H9 (cell line): ENCODE data around the gene DISC1. TPM values are rescaled to one million over a fixed set of nuclear protein-coding genes. Genes with fewer than 3 reads are reported as not detected.

Source experiments
- DNase-seq: peaks from one replicate; pipeline ENCODE4 v3.0.0-alpha.2; 2017
- H2AFZ ChIP-seq: one replicate; pipeline ENCODE4 v1.6.1; 2013; ENCODE audit warnings: mild to moderate bottlenecking, low read length, control low read depth, moderate library complexity
- H2AK5ac ChIP-seq: 2 replicates; pipeline ENCODE4 v1.6.1; 2013; ENCODE audit warnings: low read length, control low read depth, mixed read lengths; ENCODE audit not compliant: insufficient read length
- H2BK120ac ChIP-seq: one replicate; pipeline ENCODE4 v1.6.1; 2013; ENCODE audit warnings: low read depth, mild to moderate bottlenecking, low read length, control low read depth, inconsistent platforms; ENCODE audit not compliant: poor library complexity, severe bottlenecking
- H2BK12ac ChIP-seq: 2 replicates; pipeline ENCODE4 v1.6.1; 2013; ENCODE audit warnings: low read length, control low read depth, mixed read lengths, low read depth; ENCODE audit not compliant: insufficient read length
- H2BK15ac ChIP-seq: 2 replicates; pipeline ENCODE4 v1.6.1; 2013; ENCODE audit warnings: low read depth, low read length, control low read depth
- H2BK20ac ChIP-seq: one replicate; pipeline ENCODE4 v1.6.1; 2013; ENCODE audit warnings: low read depth, mild to moderate bottlenecking, low read length, control low read depth, inconsistent platforms; ENCODE audit not compliant: poor library complexity, severe bottlenecking
- H2BK5ac ChIP-seq: 2 replicates; pipeline ENCODE4 v1.6.1; 2013; ENCODE audit warnings: low read length, control low read depth, mixed read lengths; ENCODE audit not compliant: insufficient read length
- H3K14ac ChIP-seq: 2 replicates; pipeline ENCODE4 v1.6.1; 2013; ENCODE audit warnings: low read length, control low read depth; ENCODE audit not compliant: insufficient read depth
- H3K18ac ChIP-seq: 2 replicates; pipeline ENCODE4 v1.6.1; 2013; ENCODE audit warnings: low read depth, mild to moderate bottlenecking, mixed read lengths, low read length, control low read depth; ENCODE audit not compliant: insufficient read length
- H3K23ac ChIP-seq: 2 replicates; pipeline ENCODE4 v1.6.1; 2013; ENCODE audit warnings: low read length, control low read depth, mixed read lengths, low read depth; ENCODE audit not compliant: insufficient read length
- H3K23me2 ChIP-seq: 2 replicates; pipeline ENCODE4 v1.6.1; 2013; ENCODE audit warnings: low read depth, mild to moderate bottlenecking, mixed read lengths, low read length, control low read depth; ENCODE audit not compliant: insufficient read length, poor library complexity, severe bottlenecking
- H3K27ac ChIP-seq: 2 replicates; pipeline ENCODE4 v1.5.1; 2013; ENCODE audit warnings: low read length, control low read depth, mixed read lengths, low read depth; ENCODE audit not compliant: insufficient read length
- H3K27me3 ChIP-seq: 2 replicates; pipeline ENCODE4 v1.6.1; 2013; ENCODE audit warnings: low read length, control low read depth, inconsistent platforms; ENCODE audit not compliant: insufficient read depth
- H3K4ac ChIP-seq: 2 replicates; pipeline ENCODE4 v1.6.1; 2013; ENCODE audit warnings: low read depth, mild to moderate bottlenecking, control low read depth, inconsistent platforms, low read length, moderate library complexity
- H3K4me1 ChIP-seq: 2 replicates; pipeline ENCODE4 v1.6.1; 2013; ENCODE audit warnings: low read length, control low read depth, inconsistent platforms; ENCODE audit not compliant: insufficient read depth
- H3K4me2 ChIP-seq: 2 replicates; pipeline ENCODE4 v1.6.1; 2013; ENCODE audit warnings: low read length, control low read depth, mixed read lengths; ENCODE audit not compliant: insufficient read length, insufficient read depth
- H3K56ac ChIP-seq: 2 replicates; pipeline ENCODE4 v1.6.1; 2013; ENCODE audit warnings: low read depth, mild to moderate bottlenecking, mixed read lengths, low read length, control low read depth; ENCODE audit not compliant: insufficient read length
- H3K79me1 ChIP-seq: 2 replicates; pipeline ENCODE4 v1.6.1; 2013; ENCODE audit warnings: low read depth, mild to moderate bottlenecking, moderate library complexity, low read length, control low read depth, inconsistent platforms; ENCODE audit not compliant: insufficient read depth, poor library complexity, severe bottlenecking
- H3K79me2 ChIP-seq: 2 replicates; pipeline ENCODE4 v1.6.1; 2013; ENCODE audit warnings: low read length, control low read depth, inconsistent platforms; ENCODE audit not compliant: insufficient read depth
- H3K9ac ChIP-seq: 2 replicates; pipeline ENCODE4 v1.6.1; 2013; ENCODE audit warnings: low read length, control low read depth, mixed read lengths; ENCODE audit not compliant: insufficient read length; ENCODE audit errors: extremely low read depth
- H3K9me3 ChIP-seq: one replicate; pipeline ENCODE4 v1.6.1; 2013; ENCODE audit warnings: low read depth, low read length, inconsistent platforms; ENCODE audit not compliant: control insufficient read depth
- H3T11ph ChIP-seq: one replicate; pipeline ENCODE4 v1.6.1; 2013; ENCODE audit warnings: mild to moderate bottlenecking, low read length, control low read depth, inconsistent platforms
- H4K20me1 ChIP-seq: one replicate; pipeline ENCODE4 v1.6.1; 2013; ENCODE audit not compliant: control insufficient read depth, insufficient read length, insufficient read depth
- H4K5ac ChIP-seq: 2 replicates; pipeline ENCODE4 v1.6.1; 2013; ENCODE audit warnings: low read depth, mild to moderate bottlenecking, mixed read lengths, low read length, control low read depth; ENCODE audit not compliant: insufficient read length
- H4K8ac ChIP-seq: replicated peaks from 2 replicates; pipeline ENCODE4 v1.6.1; 2013; ENCODE audit warnings: low read length, control low read depth, mixed read lengths, low read depth; ENCODE audit not compliant: insufficient read length
- H4K91ac ChIP-seq: 2 replicates; pipeline ENCODE4 v1.6.1; 2013; ENCODE audit warnings: low read depth, mild to moderate bottlenecking, moderate library complexity, mixed read lengths, low read length, control low read depth; ENCODE audit not compliant: insufficient read length
- H3K27ac Mint-ChIP-seq, 3 experiments: 2 replicates in 2 of 3; 3 replicates in 1 of 3; pipeline ENCODE4 v1.8.0; 2020 to 2021; ENCODE audit warnings: mixed read lengths in 3 of 3, mild to moderate bottlenecking in 1 of 3, moderate library complexity in 1 of 3
- H3K27me3 Mint-ChIP-seq: 2 replicates; pipeline ENCODE4 v1.8.0; 2021; ENCODE audit warnings: low read depth, mild to moderate bottlenecking, moderate library complexity, mixed read lengths
- H3K36me3 Mint-ChIP-seq, 3 experiments: 2 replicates in 2 of 3; 3 replicates in 1 of 3; pipeline ENCODE4 v1.8.0; 2020 to 2021; ENCODE audit warnings: low read depth in 3 of 3, mixed read lengths in 3 of 3; ENCODE audit not compliant: insufficient read depth in 1 of 3
- H3K4me1 Mint-ChIP-seq, 2 experiments: 2 replicates each; pipeline ENCODE4 v1.8.0; 2020; ENCODE audit warnings: mixed read lengths in 2 of 2
- H3K4me3 Mint-ChIP-seq, 2 experiments: 2 replicates in 1 of 2; 3 replicates in 1 of 2; pipeline ENCODE4 v1.8.0; 2020 to 2021; ENCODE audit warnings: mild to moderate bottlenecking in 2 of 2, mixed read lengths in 2 of 2, moderate library complexity in 1 of 2
- H3K9me3 Mint-ChIP-seq, 2 experiments: 2 replicates in 1 of 2; 3 replicates in 1 of 2; pipeline ENCODE4 v1.8.0; 2020; ENCODE audit warnings: mild to moderate bottlenecking in 2 of 2, mixed read lengths in 2 of 2, moderate library complexity in 1 of 2
- WGBS: extraction: QIAGEN DNeasy Blood & Tissue Kit; methylation state at CpG from one replicate; pipeline ENCODE4 v1.1.7; 2013; ENCODE audit warnings: missing lambda C conversion rate, low lambda C conversion rate, mixed read lengths; ENCODE audit not compliant: insufficient read length; ENCODE audit errors: extremely low coverage; 5-methylcytosine and 5-hydroxymethylcytosine counted together
- total RNA-seq: library from RNA; stranded (reverse); gene quantifications from 2 replicates; pipeline ENCODE4 v1.2.1, GENCODE V29; 2021
- TF ChIP-seq, protein P1 (sequence below): fragments of 200-600 bp; sonication (generic); conservative IDR thresholded peaks from 3 replicates; pipeline ENCODE4 v1.8.0; 2021; ENCODE audit warnings: antibody characterized with exemption, mild to moderate bottlenecking

Gene DISC1
- total RNA-seq, 1 experiment from 2014 or later = 2.5 TPM

DNA sequence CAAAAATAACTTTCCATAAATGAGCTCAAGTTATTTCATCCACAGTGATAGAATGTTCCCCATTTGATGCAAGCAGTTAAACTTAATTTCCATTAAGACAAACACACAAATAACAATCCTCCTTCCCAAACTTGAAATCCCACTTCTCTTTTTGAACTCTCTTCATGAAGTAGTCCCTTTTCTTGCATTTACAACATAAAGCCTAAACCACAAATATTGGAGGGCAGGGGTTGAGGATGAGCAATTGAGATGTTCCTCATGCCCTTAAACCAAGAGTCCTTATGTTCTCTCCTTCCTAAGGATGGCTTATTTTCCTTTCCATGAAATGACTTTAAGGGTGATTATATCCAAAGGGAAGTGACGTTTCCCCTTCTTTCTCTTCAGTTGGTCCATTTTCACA, 228.8 kb downstream of the DISC1 start:
- Histone ChIP-seq H3K9me3 (no peaks in the 10 kb centered on the region), H2AK5ac (no peak overlapping the region), H3K27ac (no peak overlapping the region), H3K56ac (no peak overlapping the region), H3T11ph (no peak overlapping the region), H3K4me2 (no peak overlapping the region), H4K91ac (no peak overlapping the region), H2AFZ (no peak overlapping the region), H4K8ac (no peak overlapping the region), H2BK5ac (no peak overlapping the region), H3K23ac (no peak overlapping the region), H3K23me2 (no peaks in the 10 kb centered on the region), H2BK20ac (no peak overlapping the region), H3K4ac (no peak overlapping the region), H3K9ac (no peak overlapping the region), H4K5ac (no peak overlapping the region), H3K79me2 (no peaks in the 10 kb centered on the region), H2BK12ac (no peak overlapping the region), H3K27me3 (no peaks in the 10 kb centered on the region), H3K4me1 (no peaks in the 10 kb centered on the region), H4K20me1 (no peaks in the 10 kb centered on the region), H3K18ac (no peak overlapping the region), H2BK15ac (no peak overlapping the region), H3K14ac (no peak overlapping the region), H3K79me1 (no peaks in the 10 kb centered on the region), H2BK120ac (no peak overlapping the region)
- Mint-ChIP-seq H3K27ac (no peak overlapping the region), H3K27me3 (peaks cover 27% of the 10 kb centered on the region), H3K4me1 (peaks cover 19 to 20% of the 10 kb centered on the region in 2 experiments), H3K36me3 (no peaks in the 10 kb centered on the region), H3K4me3 (no peak overlapping the region; a peak in 1 of 5 replicates), H3K9me3 (no peaks in the 10 kb centered on the region)
- no CpG with 5 or more reads among the region's 1 CpG for WGBS
- no peak for DNase-seq
- TF ChIP-seq, protein P1, sequence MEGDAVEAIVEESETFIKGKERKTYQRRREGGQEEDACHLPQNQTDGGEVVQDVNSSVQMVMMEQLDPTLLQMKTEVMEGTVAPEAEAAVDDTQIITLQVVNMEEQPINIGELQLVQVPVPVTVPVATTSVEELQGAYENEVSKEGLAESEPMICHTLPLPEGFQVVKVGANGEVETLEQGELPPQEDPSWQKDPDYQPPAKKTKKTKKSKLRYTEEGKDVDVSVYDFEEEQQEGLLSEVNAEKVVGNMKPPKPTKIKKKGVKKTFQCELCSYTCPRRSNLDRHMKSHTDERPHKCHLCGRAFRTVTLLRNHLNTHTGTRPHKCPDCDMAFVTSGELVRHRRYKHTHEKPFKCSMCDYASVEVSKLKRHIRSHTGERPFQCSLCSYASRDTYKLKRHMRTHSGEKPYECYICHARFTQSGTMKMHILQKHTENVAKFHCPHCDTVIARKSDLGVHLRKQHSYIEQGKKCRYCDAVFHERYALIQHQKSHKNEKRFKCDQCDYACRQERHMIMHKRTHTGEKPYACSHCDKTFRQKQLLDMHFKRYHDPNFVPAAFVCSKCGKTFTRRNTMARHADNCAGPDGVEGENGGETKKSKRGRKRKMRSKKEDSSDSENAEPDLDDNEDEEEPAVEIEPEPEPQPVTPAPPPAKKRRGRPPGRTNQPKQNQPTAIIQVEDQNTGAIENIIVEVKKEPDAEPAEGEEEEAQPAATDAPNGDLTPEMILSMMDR = no peak
